ENCODE measurements around the gene PTPRJ.

DNA sequence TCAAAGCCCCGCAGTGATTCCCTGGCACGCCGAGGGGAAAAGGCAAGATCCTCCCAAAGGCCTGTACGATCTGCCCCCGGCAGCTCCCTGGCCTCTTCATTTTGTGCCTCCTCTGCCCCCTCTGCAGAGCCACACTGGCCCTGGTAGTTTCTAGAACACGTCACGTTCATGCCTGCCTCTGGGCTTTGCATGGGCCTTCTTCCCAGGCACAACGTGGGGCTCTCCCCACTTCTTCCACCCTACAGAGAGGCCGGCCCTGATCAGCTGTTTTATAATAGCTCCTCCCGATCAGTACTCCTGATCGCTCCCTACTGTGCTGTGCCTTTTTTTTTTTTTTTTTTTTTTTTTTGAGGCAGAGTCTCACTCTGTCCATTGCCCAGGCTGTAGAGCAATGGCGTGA lies 78.4 kb downstream of the PTPRJ start:
- TF ChIP-seq POLR2A (IDR thresholded peaks at IDR 0.05; ENCODE audit: low read depth, low read length), result no peak
- no peak for TF ChIP-seq TAF1 (IDR thresholded peaks at IDR 0.05; ENCODE audit: borderline replicate concordance, low read depth, low read length)
- no peak for TF ChIP-seq POLR2AphosphoS5 (IDR thresholded peaks at IDR 0.05; ENCODE audit: low read depth, low read length)

Data from GM12892 (cell line).